ENCODE measurements around the gene TMEM150A.

The TMEM150A gene

GRCh38 chr2:85591563-85591962 lies 10.9 kb downstream of the TMEM150A start:
- Histone ChIP-seq H3K4me3 (ENCODE audit: low read length) (no peak overlapping the region), H4K20me1 (ENCODE audit: insufficient read depth, low read length) (no peaks in the 10 kb centered on the region), H3K4me1 (ENCODE audit: low read length) (peaks cover 11% of the 10 kb centered on the region), H3K79me2 (ENCODE audit: low read length) (peaks cover 19% of the 10 kb centered on the region), H3K9ac (ENCODE audit: low read length) (no peak overlapping the region), H3K4me2 (ENCODE audit: low read length) (no peak overlapping the region), H3K36me3 (replicated peaks; ENCODE audit: low read depth, low read length) (no peaks in the 10 kb centered on the region), H3K27me3 (ENCODE audit: low read depth, low read length) (no peaks in the 10 kb centered on the region), H3K27ac (ENCODE audit: low read length) (no peak overlapping the region), H3K9me3 (ENCODE audit: insufficient read depth, low read length) (no peaks in the 10 kb centered on the region), H2AFZ (ENCODE audit: low read depth, low read length) (no peak overlapping the region)
- TF ChIP-seq, protein P1, sequence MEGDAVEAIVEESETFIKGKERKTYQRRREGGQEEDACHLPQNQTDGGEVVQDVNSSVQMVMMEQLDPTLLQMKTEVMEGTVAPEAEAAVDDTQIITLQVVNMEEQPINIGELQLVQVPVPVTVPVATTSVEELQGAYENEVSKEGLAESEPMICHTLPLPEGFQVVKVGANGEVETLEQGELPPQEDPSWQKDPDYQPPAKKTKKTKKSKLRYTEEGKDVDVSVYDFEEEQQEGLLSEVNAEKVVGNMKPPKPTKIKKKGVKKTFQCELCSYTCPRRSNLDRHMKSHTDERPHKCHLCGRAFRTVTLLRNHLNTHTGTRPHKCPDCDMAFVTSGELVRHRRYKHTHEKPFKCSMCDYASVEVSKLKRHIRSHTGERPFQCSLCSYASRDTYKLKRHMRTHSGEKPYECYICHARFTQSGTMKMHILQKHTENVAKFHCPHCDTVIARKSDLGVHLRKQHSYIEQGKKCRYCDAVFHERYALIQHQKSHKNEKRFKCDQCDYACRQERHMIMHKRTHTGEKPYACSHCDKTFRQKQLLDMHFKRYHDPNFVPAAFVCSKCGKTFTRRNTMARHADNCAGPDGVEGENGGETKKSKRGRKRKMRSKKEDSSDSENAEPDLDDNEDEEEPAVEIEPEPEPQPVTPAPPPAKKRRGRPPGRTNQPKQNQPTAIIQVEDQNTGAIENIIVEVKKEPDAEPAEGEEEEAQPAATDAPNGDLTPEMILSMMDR (IDR thresholded peaks at IDR 0.05; ENCODE audit: low read depth, low read length), result no peak
- no peak for TF ChIP-seq EZH2phosphoT487 (IDR thresholded peaks at IDR 0.05; ENCODE audit: low read depth)

GRCh38 chr2:85590950-85591349 lies 11.5 kb downstream of the TMEM150A start:
- Histone ChIP-seq H3K9ac (ENCODE audit: low read length) (no peak overlapping the region), H3K36me3 (replicated peaks; ENCODE audit: low read depth, low read length) (no peaks in the 10 kb centered on the region), H4K20me1 (ENCODE audit: insufficient read depth, low read length) (no peaks in the 10 kb centered on the region), H3K27me3 (ENCODE audit: low read depth, low read length) (no peaks in the 10 kb centered on the region), H3K4me1 (ENCODE audit: low read length) (peaks cover 6% of the 10 kb centered on the region), H3K9me3 (ENCODE audit: insufficient read depth, low read length) (no peaks in the 10 kb centered on the region), H3K79me2 (ENCODE audit: low read length) (peaks cover 13% of the 10 kb centered on the region), H2AFZ (ENCODE audit: low read depth, low read length) (no peak overlapping the region), H3K4me2 (ENCODE audit: low read length) (no peak overlapping the region), H3K27ac (ENCODE audit: low read length) (no peak overlapping the region), H3K4me3 (ENCODE audit: low read length) (no peak overlapping the region)
- TF ChIP-seq, protein P1 (IDR thresholded peaks at IDR 0.05; ENCODE audit: low read depth, low read length), result no peak
- no peak for TF ChIP-seq EZH2phosphoT487 (IDR thresholded peaks at IDR 0.05; ENCODE audit: low read depth)

DNA sequence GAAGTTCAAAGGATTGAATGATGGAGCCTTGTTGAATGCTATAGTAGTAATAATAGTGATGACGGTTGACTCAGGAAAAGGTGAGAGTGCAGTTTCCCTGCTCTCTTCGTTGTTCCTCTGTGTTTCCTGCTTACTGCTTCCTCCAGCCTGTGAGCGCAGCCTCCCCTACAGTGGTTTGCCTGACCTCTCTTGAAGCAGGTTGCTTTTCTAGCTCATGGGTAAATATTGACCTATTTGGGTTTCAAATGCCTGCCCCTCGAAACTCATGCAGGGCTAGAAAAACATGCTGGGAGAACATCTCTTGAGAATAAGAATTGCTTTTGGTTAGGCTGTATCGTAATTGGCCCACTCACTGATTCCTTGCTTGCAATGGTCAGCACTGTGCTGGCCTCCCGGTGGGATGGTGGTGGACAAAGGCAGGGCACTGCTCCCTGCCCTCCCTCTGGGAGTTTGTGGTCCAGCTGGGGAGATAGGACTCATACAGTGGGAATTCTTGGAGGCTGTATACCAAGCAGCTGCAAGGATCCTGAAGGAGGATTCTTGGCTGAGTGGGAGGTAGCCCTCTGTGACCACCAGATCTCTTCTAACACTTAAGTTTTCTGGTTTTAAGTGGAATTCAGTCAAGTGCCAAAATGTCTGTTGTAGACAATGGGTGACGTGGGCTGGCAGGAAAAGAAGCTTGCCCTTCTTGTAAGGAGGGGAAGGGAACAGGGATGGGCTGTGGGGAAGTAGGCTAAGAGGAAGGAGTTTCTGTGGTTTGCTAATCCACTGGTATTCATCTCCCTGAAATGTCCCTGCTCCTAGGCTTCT lies 12.3 kb downstream of the TMEM150A start:
- H3K4me2 ChIP-seq (ENCODE audit: low read length), result no peak overlapping the region
- no peaks in the 10 kb centered on the region for H3K36me3 ChIP-seq (replicated peaks; ENCODE audit: low read depth, low read length)
- peaks cover 9% of the 10 kb centered on the region for H3K79me2 ChIP-seq (ENCODE audit: low read length)
- no peaks in the 10 kb centered on the region for H3K9me3 ChIP-seq (ENCODE audit: insufficient read depth, low read length)
- TF ChIP-seq, protein P1 (IDR thresholded peaks at IDR 0.05; ENCODE audit: low read depth, low read length), result no peak
- TF ChIP-seq EZH2phosphoT487 (IDR thresholded peaks at IDR 0.05; ENCODE audit: low read depth), result no peak
- no peaks in the 10 kb centered on the region for H3K27me3 ChIP-seq (ENCODE audit: low read depth, low read length)
- no peak overlapping the region for H3K4me3 ChIP-seq (ENCODE audit: low read length)
- H3K9ac ChIP-seq (ENCODE audit: low read length), result no peak overlapping the region
- H4K20me1 ChIP-seq (ENCODE audit: insufficient read depth, low read length), result no peaks in the 10 kb centered on the region
- H3K27ac ChIP-seq (ENCODE audit: low read length), result no peak overlapping the region
- H2AFZ ChIP-seq (ENCODE audit: low read depth, low read length), result no peak overlapping the region
- peaks cover 8% of the 10 kb centered on the region for H3K4me1 ChIP-seq (ENCODE audit: low read length)

GRCh38 chr2:85589181-85589580 lies 13.3 kb downstream of the TMEM150A start:
- Histone ChIP-seq H3K27ac (ENCODE audit: low read length) (no peak overlapping the region), H3K4me1 (ENCODE audit: low read length) (peaks cover 7% of the 10 kb centered on the region; the same call in 1 of the 2 replicates), H3K4me2 (ENCODE audit: low read length) (no peak overlapping the region), H2AFZ (ENCODE audit: low read depth, low read length) (no peak overlapping the region), H3K79me2 (ENCODE audit: low read length) (no peaks in the 10 kb centered on the region), H3K36me3 (replicated peaks; ENCODE audit: low read depth, low read length) (no peaks in the 10 kb centered on the region), H3K9me3 (ENCODE audit: insufficient read depth, low read length) (no peaks in the 10 kb centered on the region), H3K27me3 (ENCODE audit: low read depth, low read length) (no peaks in the 10 kb centered on the region), H3K4me3 (ENCODE audit: low read length) (no peak overlapping the region), H3K9ac (ENCODE audit: low read length) (no peak overlapping the region), H4K20me1 (ENCODE audit: insufficient read depth, low read length) (no peaks in the 10 kb centered on the region)
- TF ChIP-seq, protein P1 (IDR thresholded peaks at IDR 0.05; ENCODE audit: low read depth, low read length), result no peak
